ENCODE measurements around the gene SLC25A42.
"Not testable (repeated sequence)": the region's sequence is repeated elsewhere in the genome, so short reads cannot be mapped to it uniquely, and the experiment has no call there.

The SLC25A42 gene

DNA sequence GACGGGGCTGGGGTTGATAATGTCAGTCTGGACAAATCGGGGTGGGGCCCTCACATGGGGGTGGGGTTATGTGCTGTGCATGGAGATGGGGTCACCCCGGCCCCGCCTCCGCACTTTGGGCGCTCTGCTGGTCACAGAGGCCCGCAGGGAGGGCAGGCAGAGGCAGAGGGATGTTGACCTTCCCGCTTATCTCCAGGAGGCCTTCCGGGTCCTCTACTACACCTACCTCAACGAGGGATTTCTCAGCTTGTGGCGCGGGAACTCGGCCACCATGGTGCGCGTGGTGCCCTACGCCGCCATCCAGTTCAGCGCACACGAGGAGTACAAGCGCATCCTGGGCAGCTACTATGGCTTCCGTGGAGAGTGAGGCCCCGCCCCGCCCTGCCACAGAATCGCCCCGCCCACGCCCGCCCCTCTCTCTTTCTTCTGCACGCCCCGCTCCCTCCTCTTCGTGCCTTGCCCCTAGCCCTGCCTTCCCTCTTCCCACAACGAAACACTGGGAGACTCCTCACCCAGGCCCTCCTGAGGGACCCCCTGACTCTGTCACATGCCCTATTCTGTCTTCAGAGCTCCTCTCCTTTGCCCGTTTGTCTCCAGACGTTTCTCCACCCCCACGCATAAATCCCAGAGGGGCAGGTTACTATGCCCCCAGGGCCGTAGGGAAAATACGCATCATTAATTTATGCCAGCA, 41.7 kb downstream of the SLC25A42 start:
- no peak for DNase-seq (ENCODE audit: low read depth, low spot score)

DNA sequence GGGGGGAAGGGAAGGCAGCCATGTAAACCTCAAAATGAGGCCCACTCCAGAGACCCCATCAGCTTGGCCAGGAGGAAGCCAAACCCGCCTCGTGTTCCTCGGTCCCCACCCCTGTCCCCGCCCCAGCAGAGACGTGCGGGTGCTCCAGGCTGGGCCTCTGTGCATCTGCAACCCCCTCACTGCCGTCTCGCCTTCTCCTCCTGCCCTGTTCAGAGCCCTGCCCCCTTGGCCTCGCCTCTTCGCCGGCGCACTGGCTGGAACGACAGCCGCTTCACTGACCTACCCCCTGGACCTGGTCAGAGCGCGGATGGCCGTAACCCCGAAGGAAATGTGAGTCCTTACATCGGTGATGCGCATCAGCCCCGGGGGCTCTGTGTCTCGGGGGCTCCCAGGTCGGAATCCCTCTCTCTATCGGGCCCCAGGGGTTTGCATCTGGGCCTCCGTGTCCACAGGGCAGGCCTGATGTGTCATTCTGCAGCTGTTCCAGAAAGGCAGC, 42.3 kb downstream of the SLC25A42 start:
- no peak for DNase-seq (ENCODE audit: low read depth, low spot score)

DNA sequence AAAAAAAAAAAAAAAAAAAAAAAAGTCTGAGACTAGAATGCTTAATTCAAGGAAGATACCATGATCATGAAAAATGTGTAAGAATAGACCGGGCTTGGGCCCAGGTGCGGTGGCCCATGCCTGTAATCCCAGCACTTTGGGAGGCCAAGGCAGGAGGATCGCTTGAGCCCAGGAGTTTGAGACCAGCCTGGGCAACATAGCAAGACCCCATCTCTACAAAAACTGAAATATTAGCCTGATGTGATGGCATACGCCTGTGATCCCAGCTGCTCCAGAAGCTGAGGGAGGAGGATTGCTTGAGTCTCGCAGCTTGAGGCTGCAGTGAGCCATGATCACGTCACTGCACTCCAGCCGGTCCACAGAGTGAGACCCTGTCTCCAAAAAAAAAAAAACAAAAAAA, 43.1 kb downstream of the SLC25A42 start:
- not testable (repeated sequence) for DNase-seq (ENCODE audit: low read depth, low spot score)

DNA sequence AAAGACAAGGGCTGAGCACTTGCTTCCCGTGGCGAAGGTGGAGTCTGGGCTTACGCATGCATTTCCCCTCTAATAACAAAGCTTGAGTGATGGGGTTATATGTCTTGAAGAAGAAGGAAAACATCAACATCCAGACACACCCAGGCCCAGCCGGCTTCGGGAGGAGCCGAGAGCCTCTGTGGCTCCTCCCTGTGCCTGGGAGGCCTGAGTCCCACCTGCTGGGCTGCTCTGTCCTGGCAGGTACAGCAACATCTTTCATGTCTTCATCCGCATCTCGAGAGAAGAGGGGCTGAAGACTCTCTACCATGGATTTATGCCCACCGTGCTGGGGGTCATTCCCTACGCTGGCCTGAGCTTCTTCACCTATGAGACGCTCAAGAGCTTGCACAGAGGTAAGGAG, 43.9 kb downstream of the SLC25A42 start:
- no peak for DNase-seq (ENCODE audit: low read depth, low spot score)

DNA sequence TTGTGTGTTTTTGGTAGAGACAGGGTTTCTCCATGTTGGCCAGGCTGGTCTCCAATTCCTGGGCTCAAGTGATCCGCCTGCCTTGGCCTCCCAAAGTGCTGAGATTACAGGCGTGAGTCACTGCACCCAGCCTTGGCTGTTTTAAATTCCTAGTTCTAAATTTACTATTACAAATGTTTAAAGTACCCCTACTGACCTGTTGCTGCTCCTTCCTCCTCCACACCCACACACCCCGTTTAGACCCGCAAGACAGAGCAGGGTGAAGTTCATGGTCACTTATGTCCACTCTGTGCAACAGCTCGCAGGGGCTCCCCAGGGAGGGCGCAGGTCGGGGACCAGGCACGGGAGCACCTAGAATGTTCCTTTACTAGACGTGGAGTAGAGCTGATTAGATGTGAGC, 45.8 kb downstream of the SLC25A42 start:
- no peak for DNase-seq (ENCODE audit: low read depth, low spot score)

- DNase-seq (ENCODE audit: low read depth, low spot score): no peak
Observed at GRCh38 chr19:19110410-19111135, 46.8 kb downstream of the SLC25A42 start.

GRCh38 chr19:19111136-19111835, 47.5 kb downstream of the SLC25A42 start:
- no peak for DNase-seq (ENCODE audit: low read depth, low spot score)

DNA sequence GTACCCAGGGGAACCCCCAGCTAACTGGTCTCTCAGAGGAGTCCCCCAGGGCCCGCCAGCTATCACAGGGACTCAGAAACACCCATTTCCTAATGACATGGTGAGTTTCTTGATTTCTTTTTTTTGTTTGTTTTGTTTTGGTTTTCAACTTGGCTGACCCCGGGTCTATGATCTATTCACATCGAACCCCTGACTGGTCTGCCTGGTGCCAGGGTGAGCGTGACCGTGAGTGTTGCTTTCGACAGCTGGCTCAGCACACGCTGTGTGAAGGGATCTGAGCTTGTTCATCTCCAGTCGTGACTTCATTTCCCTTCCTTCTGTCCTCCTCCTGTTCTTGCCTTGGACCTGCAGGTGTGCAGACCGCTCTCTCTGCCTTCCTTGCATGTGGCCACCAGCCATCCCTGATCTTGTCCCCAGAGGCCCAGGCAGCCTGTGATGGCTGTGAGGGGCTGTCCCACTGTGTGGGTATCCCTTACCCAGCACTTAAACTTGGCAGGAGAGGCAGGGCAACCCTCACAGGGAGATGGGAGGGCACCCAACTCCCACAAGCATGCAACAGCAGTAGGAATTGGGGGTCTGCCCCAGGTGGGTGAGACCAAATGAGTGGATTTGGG, 48.3 kb downstream of the SLC25A42 start:
- DNase-seq (ENCODE audit: low read depth, low spot score): no peak

DNA sequence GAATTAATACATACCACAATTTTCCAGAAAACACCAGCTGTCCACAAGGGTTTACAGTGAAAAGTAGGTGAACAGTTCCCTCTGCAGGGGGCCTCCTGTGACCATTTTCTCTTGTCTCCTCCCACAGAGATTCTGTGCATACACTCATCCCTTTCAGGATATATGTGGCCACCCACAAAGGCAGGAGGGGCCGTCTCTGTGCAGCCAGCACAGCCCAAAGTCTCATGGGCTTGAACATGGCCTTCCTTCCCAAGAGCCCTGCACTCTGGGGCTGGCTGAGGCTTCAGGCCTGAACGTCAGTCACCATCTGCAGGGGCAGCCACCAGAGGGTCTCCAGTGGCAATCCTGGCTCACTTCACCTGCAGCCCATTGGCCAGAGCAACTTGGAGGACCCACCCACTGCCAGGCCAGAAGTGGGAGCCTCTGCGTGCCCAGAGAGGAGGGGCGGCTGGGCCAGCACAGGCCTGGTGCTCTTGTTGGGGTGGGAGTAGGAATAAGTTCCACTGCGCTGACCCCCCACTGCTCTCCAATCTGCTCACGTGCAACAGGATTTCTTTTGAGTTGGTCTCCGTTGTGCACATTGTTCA, 49.3 kb downstream of the SLC25A42 start:
- DNase-seq (ENCODE audit: low read depth, low spot score): no peak

DNA sequence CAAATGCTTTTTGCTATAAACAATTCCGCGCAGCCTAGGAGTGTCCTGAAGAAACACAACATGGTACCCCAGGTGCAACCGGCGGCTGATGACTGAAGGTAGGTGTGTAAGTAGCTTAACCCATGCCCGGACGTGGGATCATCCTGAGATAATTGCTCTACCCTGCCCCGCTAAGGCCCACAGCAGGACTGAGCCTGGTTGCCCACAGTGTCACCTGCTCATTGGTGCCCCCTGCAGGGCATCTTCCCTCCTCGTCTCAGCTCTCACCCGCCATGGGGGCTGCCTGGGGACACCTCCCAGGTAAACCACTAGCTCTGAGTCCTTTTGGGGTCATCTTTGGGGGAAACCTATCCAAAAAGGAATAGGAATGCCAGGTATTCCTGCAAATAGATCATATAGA, 52.2 kb downstream of the SLC25A42 start:
- no peak for DNase-seq (ENCODE audit: low read depth, low spot score)

DNA sequence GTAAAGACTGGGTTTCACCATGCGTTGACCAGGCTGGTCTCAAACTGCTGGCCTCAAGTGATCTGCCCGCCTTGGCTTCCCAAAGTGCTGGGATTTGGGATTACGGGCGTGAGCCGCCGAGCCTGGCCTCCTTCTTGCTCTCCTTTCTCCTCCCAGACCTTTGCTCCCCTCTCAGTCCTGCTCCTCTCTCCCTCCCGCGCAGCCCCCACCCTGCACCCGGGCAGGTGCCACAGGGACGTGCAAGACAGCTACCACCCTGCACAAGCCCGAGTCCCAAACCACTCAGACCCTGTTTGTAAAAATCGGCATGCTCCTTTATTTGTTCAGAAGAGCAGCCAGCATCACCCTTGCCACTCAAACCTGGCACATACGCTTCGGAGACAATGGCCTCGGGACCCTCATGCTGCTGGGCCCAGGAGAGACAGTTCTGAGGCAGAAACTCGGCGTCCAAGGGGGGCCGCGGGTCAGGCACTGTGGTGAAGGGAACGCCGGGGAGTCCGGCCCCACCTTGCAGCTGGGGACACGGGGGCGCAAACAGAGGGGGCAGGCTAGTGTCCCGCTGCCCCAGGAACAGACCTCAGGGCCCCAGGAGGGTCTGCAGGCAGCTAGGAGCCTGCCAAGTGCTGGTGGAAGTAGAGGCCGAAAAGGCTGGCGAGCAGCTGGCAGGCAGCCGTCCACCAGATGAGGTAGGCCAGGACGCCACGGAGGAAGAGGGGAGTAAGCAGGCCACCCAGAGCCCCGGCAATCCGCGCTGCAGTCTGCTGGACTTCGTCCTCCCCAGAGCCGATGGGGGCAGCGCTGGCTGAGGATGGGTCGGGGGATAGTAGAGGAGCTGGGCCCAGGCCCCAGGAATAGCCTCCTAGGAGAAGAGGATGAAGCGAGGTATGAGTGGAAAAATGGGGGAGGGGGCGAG, 55.8 kb downstream of the SLC25A42 start:
- DNase-seq (ENCODE audit: low read depth, low spot score): no peak

GRCh38 chr19:19120308-19121231, 56.8 kb downstream of the SLC25A42 start:
- DNase-seq (ENCODE audit: low read depth, low spot score): no peak

DNA sequence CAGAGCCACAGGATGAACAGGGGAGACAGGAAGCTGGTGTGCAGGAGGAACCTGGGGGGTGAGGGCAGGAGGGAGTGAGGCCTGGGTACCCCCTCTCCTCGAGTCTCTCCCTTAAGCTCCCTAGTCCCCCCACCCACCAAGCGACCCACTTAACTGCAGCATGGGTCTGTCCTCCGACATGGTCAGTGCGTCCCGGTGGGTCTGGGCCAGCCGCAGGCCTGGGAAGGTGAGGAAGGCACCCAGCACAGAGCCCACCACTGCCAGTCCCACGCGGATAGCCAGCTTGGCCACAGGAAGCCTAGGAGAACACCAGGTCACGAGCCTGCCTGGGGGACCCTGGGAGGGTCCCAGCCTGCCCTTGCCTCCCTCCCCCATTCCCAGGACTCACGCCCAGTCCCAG, 57.6 kb downstream of the SLC25A42 start:
- DNase-seq (ENCODE audit: low read depth, low spot score): no peak

DNA sequence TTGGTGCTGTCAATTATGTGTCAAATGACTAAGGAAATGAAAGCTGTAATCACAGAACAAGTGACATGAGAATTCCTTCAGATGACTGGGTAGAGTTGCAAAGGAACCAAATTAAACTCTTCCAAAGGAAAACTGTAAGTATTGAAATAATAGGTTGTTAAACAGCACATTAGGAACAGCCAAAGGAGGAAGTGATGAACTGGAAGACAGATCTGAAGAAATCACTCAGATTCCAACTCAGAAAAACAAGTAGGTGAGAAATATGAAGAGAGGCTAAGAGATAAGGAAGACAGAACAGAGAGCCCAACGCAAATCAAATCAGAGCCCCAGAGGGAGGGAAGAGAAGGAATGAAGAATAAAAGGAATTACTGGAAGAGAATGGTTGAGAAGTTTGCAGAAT, 59.1 kb downstream of the SLC25A42 start:
- DNase-seq (ENCODE audit: low read depth, low spot score): no peak

DNA sequence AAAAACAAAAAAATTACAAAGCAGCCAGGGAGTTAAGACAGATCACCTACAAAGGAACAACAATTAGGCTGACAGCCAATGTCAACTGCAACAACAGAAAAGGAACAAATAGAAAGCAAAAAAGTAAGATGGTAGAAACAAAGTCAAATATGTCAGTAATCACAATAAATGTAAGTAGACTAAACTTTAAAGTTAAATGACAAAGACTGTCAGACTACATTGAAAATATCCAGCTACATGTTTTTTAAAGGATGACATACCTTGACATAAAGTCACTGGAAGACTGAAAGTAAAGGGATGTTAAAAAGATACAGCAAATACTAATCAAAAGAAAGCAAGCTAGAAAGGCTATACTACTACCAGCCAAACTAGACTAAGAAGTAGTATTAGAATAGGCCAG, 59.6 kb downstream of the SLC25A42 start:
- no peak for DNase-seq (ENCODE audit: low read depth, low spot score)

DNA sequence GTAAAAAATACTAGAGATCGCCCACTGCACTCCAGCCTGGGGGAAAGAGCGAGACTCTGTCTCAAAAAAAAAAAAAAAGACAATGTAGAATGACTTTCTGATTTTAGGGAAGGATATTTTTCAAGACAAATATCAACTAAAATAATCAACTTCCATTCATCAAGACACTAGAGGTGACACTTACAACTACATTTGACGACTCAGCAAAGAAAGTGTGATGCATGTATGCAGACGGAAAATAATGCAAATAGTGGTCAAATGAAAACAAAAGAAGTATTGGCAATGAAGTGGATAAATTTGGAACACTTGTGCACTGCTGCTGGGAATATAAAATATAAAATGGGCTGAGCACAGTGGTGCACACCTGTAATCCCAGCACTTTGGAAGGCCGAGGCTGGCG, 62.3 kb downstream of the SLC25A42 start:
- DNase-seq (ENCODE audit: low read depth, low spot score): no peak

DNA sequence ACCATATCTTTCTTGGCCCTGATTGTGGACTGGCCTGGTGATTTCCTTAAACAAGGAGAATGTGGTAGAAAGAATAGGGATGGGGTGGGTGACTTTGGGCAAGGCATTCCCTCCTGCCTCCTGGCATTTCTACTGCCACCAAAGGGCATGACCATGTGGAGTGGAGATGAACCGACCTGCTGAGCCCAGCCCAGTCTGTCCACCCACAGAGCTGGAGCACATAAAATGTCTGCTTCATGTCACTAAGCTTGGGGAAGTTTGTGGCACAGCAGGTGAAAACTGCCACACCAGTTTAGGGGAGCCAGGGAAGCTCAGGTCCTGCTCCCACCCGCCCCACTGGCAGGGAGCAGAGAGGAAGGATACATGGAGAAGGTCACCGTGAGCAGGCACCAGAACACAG, 68.2 kb downstream of the SLC25A42 start:
- DNase-seq (ENCODE audit: low read depth, low spot score): no peak

DNA sequence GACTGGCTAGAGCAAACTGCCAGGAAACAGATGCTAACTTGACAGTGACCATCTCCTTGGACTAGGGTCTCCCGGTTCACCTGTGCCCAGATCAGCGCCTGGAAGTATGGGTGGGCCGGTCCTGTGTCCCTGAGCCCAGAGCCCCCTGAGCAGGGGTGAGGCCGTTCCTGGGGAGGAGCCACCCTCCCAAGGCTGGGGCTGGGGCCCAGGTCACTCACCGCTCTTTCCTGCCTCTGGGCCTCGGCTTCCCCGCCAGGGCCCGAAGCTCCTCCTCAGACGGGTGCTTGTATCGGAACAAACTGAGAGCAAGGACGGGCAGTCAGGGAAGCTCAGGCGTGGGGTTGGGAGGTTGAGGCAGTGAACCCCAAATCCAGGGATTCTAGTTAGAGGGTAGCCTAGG, 69.1 kb downstream of the SLC25A42 start:
- no peak for DNase-seq (ENCODE audit: low read depth, low spot score)

GRCh38 chr19:19133985-19134384, 70.2 kb downstream of the SLC25A42 start:
- no peak for DNase-seq (ENCODE audit: low read depth, low spot score)

DNA sequence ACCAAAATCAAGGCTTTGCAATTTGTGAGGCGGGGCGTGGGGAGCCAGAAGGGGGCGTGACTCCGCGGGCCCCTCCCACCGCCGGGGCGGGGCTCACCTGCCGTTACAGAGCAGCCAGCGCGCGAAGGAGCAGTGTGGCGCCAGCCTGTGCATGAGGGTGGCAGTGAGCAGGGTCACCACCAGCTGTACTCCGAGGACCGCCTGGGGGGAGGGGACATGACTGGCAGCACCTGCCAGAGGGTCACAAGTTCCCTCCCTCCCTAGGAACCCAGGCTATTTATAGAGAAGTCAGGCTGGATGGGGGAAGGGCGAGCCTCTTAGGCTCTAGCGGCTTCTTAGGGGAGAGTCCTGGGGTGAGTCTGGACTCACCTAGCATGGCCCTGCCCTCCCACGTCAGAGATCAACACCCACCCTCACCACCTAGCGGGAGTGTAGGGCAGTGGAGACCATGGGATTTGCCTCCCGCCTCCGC, 70.9 kb downstream of the SLC25A42 start:
- DNase-seq (ENCODE audit: low read depth, low spot score): no peak

All from iPS DF 19.7 (cell line).